Measurements from ENCODE around the gene TRPM7. TPM values are rescaled to one million over a fixed set of nuclear protein-coding genes. Genes with fewer than 3 reads are reported as not detected.

The TRPM7 gene
- total RNA-seq, 2 experiments from 2014 or later = 29.0 to 30.0 TPM

DNA sequence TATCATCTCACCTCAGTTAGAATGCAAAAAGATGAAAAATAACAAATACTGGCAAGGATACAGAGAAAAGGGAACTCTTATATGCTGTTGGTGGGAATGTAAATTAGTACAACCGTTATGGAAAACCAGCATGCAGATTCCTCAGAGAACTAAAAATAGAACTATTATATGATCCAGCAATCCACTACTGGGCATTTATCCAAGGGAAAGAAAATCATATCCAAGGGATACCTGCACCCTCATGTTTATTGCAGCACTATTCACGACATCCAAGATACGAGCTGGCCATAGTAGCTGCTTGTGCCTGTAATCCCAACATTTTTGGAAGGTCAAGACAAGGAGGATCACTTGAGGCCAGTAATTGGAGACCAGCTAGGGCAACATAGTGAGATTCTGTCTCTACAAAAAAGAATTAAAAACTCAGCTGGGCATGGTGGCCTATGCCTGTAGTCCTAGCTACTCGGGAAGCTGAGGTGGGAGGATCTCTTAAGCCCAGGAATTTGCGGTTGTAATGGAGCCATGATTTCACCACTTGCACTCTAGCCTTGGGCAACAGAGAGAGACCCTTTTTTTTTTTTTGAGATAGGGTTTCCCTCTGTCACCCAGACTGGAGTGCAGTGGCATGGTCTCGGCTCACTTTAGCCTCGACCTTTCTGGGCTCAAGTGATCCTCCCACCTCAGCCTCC is 166.7 kb downstream of the TRPM7 start:
- TF ChIP-seq, protein P1, sequence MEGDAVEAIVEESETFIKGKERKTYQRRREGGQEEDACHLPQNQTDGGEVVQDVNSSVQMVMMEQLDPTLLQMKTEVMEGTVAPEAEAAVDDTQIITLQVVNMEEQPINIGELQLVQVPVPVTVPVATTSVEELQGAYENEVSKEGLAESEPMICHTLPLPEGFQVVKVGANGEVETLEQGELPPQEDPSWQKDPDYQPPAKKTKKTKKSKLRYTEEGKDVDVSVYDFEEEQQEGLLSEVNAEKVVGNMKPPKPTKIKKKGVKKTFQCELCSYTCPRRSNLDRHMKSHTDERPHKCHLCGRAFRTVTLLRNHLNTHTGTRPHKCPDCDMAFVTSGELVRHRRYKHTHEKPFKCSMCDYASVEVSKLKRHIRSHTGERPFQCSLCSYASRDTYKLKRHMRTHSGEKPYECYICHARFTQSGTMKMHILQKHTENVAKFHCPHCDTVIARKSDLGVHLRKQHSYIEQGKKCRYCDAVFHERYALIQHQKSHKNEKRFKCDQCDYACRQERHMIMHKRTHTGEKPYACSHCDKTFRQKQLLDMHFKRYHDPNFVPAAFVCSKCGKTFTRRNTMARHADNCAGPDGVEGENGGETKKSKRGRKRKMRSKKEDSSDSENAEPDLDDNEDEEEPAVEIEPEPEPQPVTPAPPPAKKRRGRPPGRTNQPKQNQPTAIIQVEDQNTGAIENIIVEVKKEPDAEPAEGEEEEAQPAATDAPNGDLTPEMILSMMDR (IDR thresholded peaks at IDR 0.05) = no peak
- POLR2A ChIA-PET = interaction anchor here (0.6 kb wide), 1 partner anchor 59 kb away, joined by 3 read pairs; no protein-coding TSS in a partner anchor
- Mint-ChIP-seq H3K27ac (no peak overlapping the region), H3K9me3 (peaks cover 7% of the 10 kb centered on the region), H3K36me3 (ENCODE audit: low read depth) (no peaks in the 10 kb centered on the region), H3K27me3 (no peaks in the 10 kb centered on the region), H3K4me1 (ENCODE audit: low read depth) (no peaks in the 10 kb centered on the region), H3K4me3 (no peak overlapping the region)
- H3K27me3 ChIP-seq (ENCODE audit: control insufficient read depth in 1 of 2, insufficient read depth in 2 of 2, low read length in 2 of 2) = no peaks in the 10 kb centered on the region
- ATAC-seq (ENCODE audit: poor library complexity) (no peak), DNase-seq (no peak)
- no peaks in the 10 kb centered on the region for H3K36me3 ChIP-seq (ENCODE audit: insufficient read depth, low read length)
- intact Hi-C loops (cut with DNase I, micrococcal nuclease) = no loop called here
- H3K27ac ChIP-seq (ENCODE audit: low read depth in 1 of 2, low read length in 2 of 2) = no peak overlapping the region
- peaks cover 5 to 17% of the 10 kb centered on the region in 2 experiments for H3K9me3 ChIP-seq (ENCODE audit: control insufficient read depth in 1 of 2, insufficient read depth in 1 of 2, low read length in 2 of 2)
- H3K4me3 ChIP-seq (ENCODE audit: low read length) = no peak overlapping the region
- H3K4me1 ChIP-seq (ENCODE audit: insufficient read depth, low read length) = no peaks in the 10 kb centered on the region
- CTCF ChIA-PET = no interaction called here

DNA sequence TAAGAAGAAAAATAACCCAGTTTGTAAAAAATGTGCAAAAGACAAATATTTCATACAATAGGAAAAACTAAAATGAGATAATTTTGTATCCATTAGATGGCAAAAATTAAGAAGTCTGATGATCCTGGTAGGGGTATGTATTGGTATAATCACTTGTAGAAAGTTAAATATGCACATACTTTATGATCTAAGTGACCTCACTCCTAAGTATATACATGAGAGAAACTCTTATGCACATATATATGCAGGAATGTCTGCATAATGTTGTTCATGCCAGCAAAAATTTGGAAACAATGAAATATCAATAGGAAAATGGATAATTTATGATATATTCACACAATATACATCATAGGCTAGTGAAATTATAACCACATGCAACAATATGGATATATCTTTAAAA is 173.6 kb downstream of the TRPM7 start:
- Histone ChIP-seq H3K9me3 (ENCODE audit: control insufficient read depth in 1 of 2, insufficient read depth in 1 of 2, low read length in 2 of 2) (peaks cover 5% of the 10 kb centered on the region in 2 experiments), H3K27me3 (ENCODE audit: control insufficient read depth in 1 of 2, insufficient read depth in 2 of 2, low read length in 2 of 2) (no peaks in the 10 kb centered on the region), H3K4me3 (ENCODE audit: low read length) (no peak overlapping the region), H3K27ac (ENCODE audit: low read depth in 1 of 2, low read length in 2 of 2) (no peak overlapping the region), H3K4me1 (ENCODE audit: insufficient read depth, low read length) (no peaks in the 10 kb centered on the region), H3K36me3 (ENCODE audit: insufficient read depth, low read length) (no peaks in the 10 kb centered on the region)
- TF ChIP-seq, protein P1 (IDR thresholded peaks at IDR 0.05) = no peak
- no peak for DNase-seq
- Mint-ChIP-seq H3K4me1 (ENCODE audit: low read depth) (no peaks in the 10 kb centered on the region), H3K27ac (no peak overlapping the region), H3K36me3 (ENCODE audit: low read depth) (peaks cover 5% of the 10 kb centered on the region), H3K9me3 (peaks cover 6% of the 10 kb centered on the region), H3K4me3 (no peak overlapping the region), H3K27me3 (no peaks in the 10 kb centered on the region)
- ATAC-seq (ENCODE audit: poor library complexity) = no peak
- CTCF ChIA-PET = no interaction called here
- POLR2A ChIA-PET = no interaction called here
- intact Hi-C loops (cut with DNase I, micrococcal nuclease) = no loop called here

Other genes with a start within 250 kb of the TRPM7 start
- gene USP50, start 140.1 kb downstream of the TRPM7 start, total RNA-seq = under 1 TPM in 1 of 2 experiments, not detected in 1; 0.41 TPM
- gene SPPL2A, start 78.9 kb upstream of the TRPM7 start, total RNA-seq = 10 to 100 TPM; 26.6 to 30.7 TPM
- gene AP4E1, start 221.9 kb upstream of the TRPM7 start, total RNA-seq = 1 to 10 TPM; 6.3 to 6.6 TPM

Measured in CD4-positive, alpha-beta T cell (primary cell).